Loucy (cell line): ENCODE measurements around the gene PSAPL1.

Source experiments
- H2AFZ ChIP-seq: fragments of 200-600 bp; sonication (generic); 2 replicates; pipeline ENCODE4 v1.6.0; 2016; ENCODE audit warnings: antibody characterized with exemption, mild to moderate bottlenecking, low read length, moderate library complexity
- H3F3A ChIP-seq: fragments of 200-600 bp; 2 replicates; pipeline ENCODE4 v1.6.0; 2016; ENCODE audit warnings: antibody characterized with exemption, low read depth, mild to moderate bottlenecking
- H3K27me3 ChIP-seq: fragments of 200-600 bp; sonication (generic); 2 replicates; pipeline ENCODE4 v1.6.1; 2014; ENCODE audit warnings: low read length, mild to moderate bottlenecking; ENCODE audit not compliant: insufficient read depth, poor library complexity, severe bottlenecking
- H3K36me3 ChIP-seq: fragments of 200-600 bp; sonication (generic); 2 replicates; pipeline ENCODE4 v1.6.1; 2016; ENCODE audit warnings: low read length; ENCODE audit not compliant: insufficient read depth
- H3K4me1 ChIP-seq: fragments of 200-600 bp; sonication (generic); 2 replicates; pipeline ENCODE4 v1.5.1; 2014; ENCODE audit warnings: low read length, mild to moderate bottlenecking; ENCODE audit not compliant: insufficient read depth, poor library complexity, severe bottlenecking
- H3K4me2 ChIP-seq: fragments of 200-600 bp; sonication (generic); 2 replicates; pipeline ENCODE4 v1.6.0; 2014; ENCODE audit warnings: antibody characterized with exemption, low read length, low read depth, mild to moderate bottlenecking; ENCODE audit not compliant: poor library complexity, severe bottlenecking
- H3K4me3 ChIP-seq: fragments of 200-600 bp; sonication (generic); 2 replicates; pipeline ENCODE4 v1.5.1; 2014; ENCODE audit warnings: low read length, mild to moderate bottlenecking, mixed read lengths; ENCODE audit not compliant: poor library complexity, severe bottlenecking
- H3K79me2 ChIP-seq: fragments of 200-600 bp; sonication (generic); 2 replicates; pipeline ENCODE4 v1.6.1; 2014; ENCODE audit warnings: low read length; ENCODE audit not compliant: insufficient read depth
- H3K9ac ChIP-seq: fragments of 200-600 bp; sonication (generic); 2 replicates; pipeline ENCODE4 v1.6.0; 2014; ENCODE audit warnings: mild to moderate bottlenecking, low read depth, low read length, moderate library complexity; ENCODE audit not compliant: poor library complexity, severe bottlenecking
- H3K9me2 ChIP-seq: fragments of 200-600 bp; sonication (generic); replicated peaks from 2 replicates; pipeline ENCODE4 v1.6.1; 2016; ENCODE audit warnings: low read depth, low read length, mixed read lengths
- H3K9me3 ChIP-seq: fragments of 200-600 bp; sonication (generic); 2 replicates; pipeline ENCODE4 v1.6.1; 2014; ENCODE audit warnings: mild to moderate bottlenecking, antibody characterized with exemption, low read length, low read depth; ENCODE audit not compliant: insufficient read depth
- H4K20me1 ChIP-seq: fragments of 200-600 bp; sonication (generic); 2 replicates; pipeline ENCODE4 v1.6.0; 2014; ENCODE audit warnings: antibody characterized with exemption, low read length, mild to moderate bottlenecking; ENCODE audit not compliant: insufficient read depth, poor library complexity, severe bottlenecking
- EZH2phosphoT487 ChIP-seq: fragments of 200-600 bp; IDR thresholded peaks from 2 replicates; pipeline ENCODE4 v1.6.1; 2018; ENCODE audit warnings: antibody characterized with exemption, mild to moderate bottlenecking, moderate library complexity, borderline replicate concordance
- TF ChIP-seq, protein P1 (sequence below): fragments of 200-600 bp; sonication (generic); conservative IDR thresholded peaks from 2 replicates; pipeline ENCODE4 v1.5.1; 2014; ENCODE audit warnings: mild to moderate bottlenecking, antibody characterized with exemption, low read length

The PSAPL1 gene

DNA sequence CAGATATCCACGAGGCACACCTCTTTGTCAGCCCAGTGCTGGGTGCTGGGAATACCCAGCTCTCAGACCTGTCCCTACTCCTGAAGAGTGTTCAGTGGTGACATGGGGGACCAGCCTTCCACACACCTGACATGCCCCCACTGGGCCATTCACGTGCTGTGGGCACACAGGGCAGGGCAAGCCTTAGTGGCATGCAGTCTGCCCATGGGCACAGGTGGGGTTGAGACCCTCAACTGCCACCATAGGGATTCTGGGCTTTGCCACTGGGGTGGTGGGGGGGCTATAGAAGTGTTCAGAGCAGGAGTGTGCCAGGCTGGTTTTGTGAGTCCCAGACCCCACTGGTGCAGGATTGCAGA, 16.7 kb upstream of the PSAPL1 start:
- Histone ChIP-seq H3K4me2 (no peak overlapping the region), H3K27me3 (no peaks in the 10 kb centered on the region), H3K36me3 (no peaks in the 10 kb centered on the region), H4K20me1 (no peaks in the 10 kb centered on the region), H2AFZ (no peak overlapping the region), H3K4me3 (no peak overlapping the region), H3K9me3 (peaks cover 13% of the 10 kb centered on the region; the same call in 1 of the 2 replicates), H3K4me1 (no peaks in the 10 kb centered on the region), H3K79me2 (no peaks in the 10 kb centered on the region), H3K9ac (no peak overlapping the region), H3F3A (no peaks in the 10 kb centered on the region), H3K9me2 (no peaks in the 10 kb centered on the region)
- no peak for TF ChIP-seq EZH2phosphoT487
- TF ChIP-seq, protein P1, sequence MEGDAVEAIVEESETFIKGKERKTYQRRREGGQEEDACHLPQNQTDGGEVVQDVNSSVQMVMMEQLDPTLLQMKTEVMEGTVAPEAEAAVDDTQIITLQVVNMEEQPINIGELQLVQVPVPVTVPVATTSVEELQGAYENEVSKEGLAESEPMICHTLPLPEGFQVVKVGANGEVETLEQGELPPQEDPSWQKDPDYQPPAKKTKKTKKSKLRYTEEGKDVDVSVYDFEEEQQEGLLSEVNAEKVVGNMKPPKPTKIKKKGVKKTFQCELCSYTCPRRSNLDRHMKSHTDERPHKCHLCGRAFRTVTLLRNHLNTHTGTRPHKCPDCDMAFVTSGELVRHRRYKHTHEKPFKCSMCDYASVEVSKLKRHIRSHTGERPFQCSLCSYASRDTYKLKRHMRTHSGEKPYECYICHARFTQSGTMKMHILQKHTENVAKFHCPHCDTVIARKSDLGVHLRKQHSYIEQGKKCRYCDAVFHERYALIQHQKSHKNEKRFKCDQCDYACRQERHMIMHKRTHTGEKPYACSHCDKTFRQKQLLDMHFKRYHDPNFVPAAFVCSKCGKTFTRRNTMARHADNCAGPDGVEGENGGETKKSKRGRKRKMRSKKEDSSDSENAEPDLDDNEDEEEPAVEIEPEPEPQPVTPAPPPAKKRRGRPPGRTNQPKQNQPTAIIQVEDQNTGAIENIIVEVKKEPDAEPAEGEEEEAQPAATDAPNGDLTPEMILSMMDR, result no peak

DNA sequence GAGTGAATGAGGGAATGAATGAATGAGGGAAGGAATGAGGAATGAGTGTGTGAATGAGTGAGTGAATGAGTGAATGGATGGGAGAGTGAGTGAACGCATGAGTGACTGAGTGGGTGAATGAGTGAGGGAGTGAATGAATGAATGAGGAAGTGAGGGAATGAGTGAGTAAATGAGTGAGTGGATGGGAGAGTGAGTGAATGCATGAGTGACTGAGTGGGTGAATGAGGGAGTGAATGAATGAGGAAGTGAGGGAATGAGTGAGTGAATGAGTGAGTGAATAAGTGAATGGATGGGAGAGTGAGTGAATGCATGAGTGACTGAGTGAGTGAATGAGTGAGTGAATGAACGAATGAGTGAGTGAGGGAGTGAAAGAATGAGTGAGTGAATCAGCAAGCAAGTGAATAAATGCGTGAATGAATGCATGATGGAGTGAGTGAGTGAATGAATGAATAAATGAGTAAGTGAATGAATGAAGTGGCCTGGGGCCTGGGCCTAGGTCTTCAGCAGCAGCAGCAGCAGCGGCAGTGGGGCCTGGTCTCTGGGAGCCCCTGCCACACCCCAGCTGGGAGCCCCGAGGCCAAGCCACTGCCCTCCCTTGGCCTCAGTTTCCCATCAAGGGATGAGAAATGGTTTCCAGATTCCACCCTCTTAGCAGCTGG, 16.2 kb upstream of the PSAPL1 start:
- no peaks in the 10 kb centered on the region for H3K4me1 ChIP-seq
- no peaks in the 10 kb centered on the region for H3K36me3 ChIP-seq
- no peaks in the 10 kb centered on the region for H3K27me3 ChIP-seq
- no peak for TF ChIP-seq EZH2phosphoT487
- TF ChIP-seq, protein P1, result no peak
- no peak overlapping the region for H3K4me2 ChIP-seq
- H4K20me1 ChIP-seq, result no peaks in the 10 kb centered on the region
- H3K9ac ChIP-seq, result no peak overlapping the region
- H3K9me2 ChIP-seq, result no peaks in the 10 kb centered on the region
- no peak overlapping the region for H3K4me3 ChIP-seq
- no peak overlapping the region for H2AFZ ChIP-seq
- peaks cover 11% of the 10 kb centered on the region; the same call in 1 of the 2 replicates for H3K9me3 ChIP-seq
- H3F3A ChIP-seq, result no peaks in the 10 kb centered on the region
- no peaks in the 10 kb centered on the region for H3K79me2 ChIP-seq

DNA sequence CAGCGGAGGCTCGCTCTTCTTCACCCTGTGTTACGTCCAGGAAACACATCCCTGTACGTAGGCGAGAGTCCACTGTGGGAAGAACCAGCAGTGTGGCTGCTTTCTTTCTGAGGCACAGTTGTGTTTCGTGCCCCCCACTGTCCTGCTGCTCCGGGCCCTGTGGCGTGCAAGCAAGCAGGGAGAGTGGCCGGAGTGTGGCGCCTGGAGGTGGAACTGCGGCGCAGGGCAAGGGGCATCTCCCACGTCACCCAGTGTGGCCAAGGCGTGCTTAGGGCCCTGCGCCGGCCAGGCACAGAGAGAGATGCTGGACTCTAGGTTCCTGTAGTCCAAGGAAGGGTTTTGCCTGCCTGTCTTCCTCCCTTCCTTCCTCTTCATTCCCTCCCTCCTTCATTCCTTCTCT, 13.3 kb upstream of the PSAPL1 start:
- Histone ChIP-seq H3K9ac (no peak overlapping the region), H3K79me2 (no peaks in the 10 kb centered on the region), H2AFZ (no peak overlapping the region), H4K20me1 (no peaks in the 10 kb centered on the region), H3K4me1 (no peaks in the 10 kb centered on the region), H3K36me3 (no peaks in the 10 kb centered on the region), H3K27me3 (no peaks in the 10 kb centered on the region), H3K4me3 (no peak overlapping the region), H3K9me2 (no peaks in the 10 kb centered on the region), H3K4me2 (no peak overlapping the region), H3K9me3 (peaks cover 9% of the 10 kb centered on the region; the same call in 1 of the 2 replicates), H3F3A (no peaks in the 10 kb centered on the region)
- TF ChIP-seq EZH2phosphoT487, result no peak
- TF ChIP-seq, protein P1, result no peak
